Glutamatergic neuron (in vitro differentiated cells): Measurements from ENCODE around the gene KLB. TPM values are rescaled to one million over a fixed set of nuclear protein-coding genes. Genes with fewer than 3 reads are reported as not detected.
"Not testable (repeated sequence)": the region's sequence is repeated elsewhere in the genome, so short reads cannot be mapped to it uniquely, and the experiment has no call there.

Experiments used
- DNase-seq: peaks from one replicate; pipeline ENCODE4 v3.0.0; 2022
- H3K27ac Mint-ChIP-seq: one replicate; pipeline ENCODE4 v1.8.0; 2020; ENCODE audit warnings: mild to moderate bottlenecking, mixed read lengths, inconsistent platforms; ENCODE audit not compliant: unreplicated experiment
- H3K27me3 Mint-ChIP-seq: one replicate; pipeline ENCODE4 v1.8.0; 2020; ENCODE audit warnings: mild to moderate bottlenecking, moderate library complexity, mixed read lengths, inconsistent platforms; ENCODE audit not compliant: unreplicated experiment
- H3K36me3 Mint-ChIP-seq: one replicate; pipeline ENCODE4 v1.8.0; 2020; ENCODE audit warnings: mild to moderate bottlenecking, mixed read lengths, inconsistent platforms; ENCODE audit not compliant: unreplicated experiment
- H3K4me1 Mint-ChIP-seq: one replicate; pipeline ENCODE4 v1.8.0; 2020; ENCODE audit warnings: mild to moderate bottlenecking, low read depth, mixed read lengths, inconsistent platforms; ENCODE audit not compliant: unreplicated experiment
- H3K4me3 Mint-ChIP-seq: one replicate; pipeline ENCODE4 v1.8.0; 2020; ENCODE audit warnings: mild to moderate bottlenecking, mixed read lengths, inconsistent platforms; ENCODE audit not compliant: unreplicated experiment
- H3K9me3 Mint-ChIP-seq: one replicate; pipeline ENCODE4 v1.8.0; 2020; ENCODE audit warnings: mild to moderate bottlenecking, moderate library complexity, mixed read lengths, inconsistent platforms; ENCODE audit not compliant: unreplicated experiment
- CTCF ChIP-seq: fragments of 200-600 bp; sonication (generic); IDR thresholded peaks from one replicate; pipeline ENCODE4 v1.5.0; 2021; ENCODE audit not compliant: partially characterized antibody, unreplicated experiment
- total RNA-seq: library from RNA; stranded (reverse); fragmentation: NEBNext Ultra II Directional; extraction: Animal tissue kit (Norgen Biotek cat#: 25700); gene quantifications from one replicate; pipeline ENCODE4 v1.2.1, GENCODE V29; 2021; ENCODE audit not compliant: unreplicated experiment

KLB gene
- total RNA-seq, 1 donor from 2014 or later = not detected

- DNase-seq = no peak
- Mint-ChIP-seq H3K4me1 (peaks cover 11% of the 10 kb centered on the region), H3K36me3 (peaks cover 6% of the 10 kb centered on the region), H3K27ac (no peak overlapping the region), H3K9me3 (peaks cover 10% of the 10 kb centered on the region), H3K27me3 (peaks cover 10% of the 10 kb centered on the region), H3K4me3 (no peak overlapping the region)
- TF ChIP-seq CTCF = no peak
Measured at GRCh38 chr4:39455486-39455885, 48.8 kb downstream of the KLB start.

GRCh38 chr4:39456946-39457763, 50.4 kb downstream of the KLB start:
- TF ChIP-seq CTCF = no peak
- peaks cover 11% of the 10 kb centered on the region for H3K4me1 Mint-ChIP-seq
- DNase-seq = no peak
- H3K27ac Mint-ChIP-seq = peak overlapping the region; percentile 100
- H3K4me3 Mint-ChIP-seq = peak overlapping the region; percentile 99
- peaks cover 10% of the 10 kb centered on the region for H3K27me3 Mint-ChIP-seq
- H3K36me3 Mint-ChIP-seq = peaks cover 2% of the 10 kb centered on the region
- peaks cover 10% of the 10 kb centered on the region for H3K9me3 Mint-ChIP-seq

GRCh38 chr4:39458161-39458504, 51.4 kb downstream of the KLB start:
- H3K27me3 Mint-ChIP-seq, H3K9me3 Mint-ChIP-seq, DNase-seq, H3K36me3 Mint-ChIP-seq: not testable (repeated sequence)
- Mint-ChIP-seq H3K27ac (peak overlapping the region; percentile 100), H3K4me1 (peaks cover 11% of the 10 kb centered on the region), H3K4me3 (peak overlapping the region; percentile 99)

GRCh38 chr4:39458505-39459300, 52.0 kb downstream of the KLB start, which contains the start of the genes LIAS and RPL9:
Gene LIAS (plus strand): TSS chr4:39459056. CDS start chr4:39459118, 62 bp downstream.
Gene RPL9 (minus strand): TSS chr4:39458922. CDS start chr4:39458439, 483 bp downstream.
- H3K4me3 Mint-ChIP-seq = peak within 1 kb of the TSS; percentile 99
- H3K9me3 Mint-ChIP-seq = peaks cover 10% of the 10 kb centered on the region
- H3K27ac Mint-ChIP-seq = peak within 1 kb of the TSS; percentile 100
- peak; percentile 89 for DNase-seq
- H3K27me3 Mint-ChIP-seq = peaks cover 9% of the 10 kb centered on the region
- TF ChIP-seq CTCF = no peak
- H3K36me3 Mint-ChIP-seq = no peaks in the 10 kb centered on the region
- H3K4me1 Mint-ChIP-seq = peaks cover 11% of the 10 kb centered on the region

- Mint-ChIP-seq H3K9me3 (no peaks in the 10 kb centered on the region), H3K4me3 (no peak overlapping the region), H3K36me3 (no peaks in the 10 kb centered on the region), H3K27ac (peak overlapping the region; percentile 86), H3K27me3 (peaks cover 2% of the 10 kb centered on the region), H3K4me1 (peaks cover under 1% of the 10 kb centered on the region)
- TF ChIP-seq CTCF = no peak
- no peak for DNase-seq
Measured at GRCh38 chr4:39464886-39465501, 58.3 kb downstream of the KLB start.
